ENCODE data around the gene TPCN1.
A peak's percentile ranks its signal among the peaks of the same experiment; 100 is the strongest.

Gene TPCN1

GRCh38 chr12:113216027-113216426 is 5.2 kb upstream of the TPCN1 start:
- no peak overlapping the region for H2AFZ ChIP-seq (ENCODE audit: low read depth)
- no peak overlapping the region for H3K4me2 ChIP-seq
- H3K4me1 ChIP-seq (ENCODE audit: low read depth, poor library complexity, severe bottlenecking), result peaks cover 28% of the 10 kb centered on the region
- no peaks in the 10 kb centered on the region for H3K79me2 ChIP-seq (ENCODE audit: insufficient read depth, low read depth)
- no peak for TF ChIP-seq CTCF (conservative IDR thresholded peaks at IDR 0.05; ENCODE audit: low read depth, low read length)
- no peak overlapping the region for H3K27ac ChIP-seq
- no peaks in the 10 kb centered on the region for H3K27me3 ChIP-seq (ENCODE audit: insufficient read depth, low read depth)
- no peak overlapping the region for H3K9ac ChIP-seq
- no peaks in the 10 kb centered on the region for H4K20me1 ChIP-seq (ENCODE audit: insufficient read depth)
- H3K4me3 ChIP-seq (IDR thresholded peaks at IDR 0.05; ENCODE audit: insufficient read depth, low read depth, low read length), result no peak overlapping the region
- no peaks in the 10 kb centered on the region for H3K36me3 ChIP-seq (ENCODE audit: insufficient read depth)

GRCh38 chr12:113220593-113221180 is 577 bp upstream of the TPCN1 start:
- Histone ChIP-seq H3K79me2 (ENCODE audit: insufficient read depth, low read depth) (no peaks in the 10 kb centered on the region), H4K20me1 (ENCODE audit: insufficient read depth) (no peaks in the 10 kb centered on the region), H2AFZ (ENCODE audit: low read depth) (peak overlapping the region; percentile 64; the same call in 1 of the 2 replicates), H3K36me3 (ENCODE audit: insufficient read depth) (no peaks in the 10 kb centered on the region), H3K27ac (peak overlapping the region; percentile 41; the same call in 1 of the 2 replicates), H3K9ac (peak overlapping the region; percentile 83; the same call in 1 of the 2 replicates), H3K27me3 (ENCODE audit: insufficient read depth, low read depth) (no peaks in the 10 kb centered on the region), H3K4me1 (ENCODE audit: low read depth, poor library complexity, severe bottlenecking) (peaks cover 20% of the 10 kb centered on the region), H3K4me2 (peak overlapping the region; percentile 74), H3K4me3 (IDR thresholded peaks at IDR 0.05; ENCODE audit: insufficient read depth, low read depth, low read length) (no peak overlapping the region)
- TF ChIP-seq CTCF (conservative IDR thresholded peaks at IDR 0.05; ENCODE audit: low read depth, low read length), result no peak

GRCh38 chr12:113221997-113222729 is 899 bp downstream of the TPCN1 start:
- Histone ChIP-seq H3K36me3 (ENCODE audit: insufficient read depth) (no peaks in the 10 kb centered on the region), H4K20me1 (ENCODE audit: insufficient read depth) (no peaks in the 10 kb centered on the region), H3K4me1 (ENCODE audit: low read depth, poor library complexity, severe bottlenecking) (peaks cover 19% of the 10 kb centered on the region), H2AFZ (ENCODE audit: low read depth) (peak overlapping the region; percentile 30; the same call in 1 of the 2 replicates), H3K79me2 (ENCODE audit: insufficient read depth, low read depth) (no peaks in the 10 kb centered on the region), H3K27me3 (ENCODE audit: insufficient read depth, low read depth) (no peaks in the 10 kb centered on the region), H3K4me2 (peak overlapping the region; percentile 89), H3K27ac (peak overlapping the region; percentile 38), H3K4me3 (IDR thresholded peaks at IDR 0.05; ENCODE audit: insufficient read depth, low read depth, low read length) (no peak overlapping the region), H3K9ac (peak overlapping the region; percentile 83)
- TF ChIP-seq CTCF (conservative IDR thresholded peaks at IDR 0.05; ENCODE audit: low read depth, low read length), result no peak

GRCh38 chr12:113222730-113223531 is 1.7 kb downstream of the TPCN1 start:
- peak overlapping the region; percentile 89 for H3K4me2 ChIP-seq
- no peak overlapping the region for H3K9ac ChIP-seq
- no peaks in the 10 kb centered on the region for H4K20me1 ChIP-seq (ENCODE audit: insufficient read depth)
- no peaks in the 10 kb centered on the region for H3K36me3 ChIP-seq (ENCODE audit: insufficient read depth)
- H3K27ac ChIP-seq, result no peak overlapping the region
- H3K27me3 ChIP-seq (ENCODE audit: insufficient read depth, low read depth), result no peaks in the 10 kb centered on the region
- H3K4me3 ChIP-seq (IDR thresholded peaks at IDR 0.05; ENCODE audit: insufficient read depth, low read depth, low read length), result no peak overlapping the region
- TF ChIP-seq CTCF (conservative IDR thresholded peaks at IDR 0.05; ENCODE audit: low read depth, low read length), result no peak
- H2AFZ ChIP-seq (ENCODE audit: low read depth), result no peak overlapping the region
- no peaks in the 10 kb centered on the region for H3K79me2 ChIP-seq (ENCODE audit: insufficient read depth, low read depth)
- peaks cover 19% of the 10 kb centered on the region for H3K4me1 ChIP-seq (ENCODE audit: low read depth, poor library complexity, severe bottlenecking)

Measured in KMS-11 (cell line).